ENCODE results near the gene SPOCK3.
"Not testable (repeated sequence)": the region's sequence is repeated elsewhere in the genome, so short reads cannot be mapped to it uniquely, and the experiment has no call there.

SPOCK3 gene

DNA sequence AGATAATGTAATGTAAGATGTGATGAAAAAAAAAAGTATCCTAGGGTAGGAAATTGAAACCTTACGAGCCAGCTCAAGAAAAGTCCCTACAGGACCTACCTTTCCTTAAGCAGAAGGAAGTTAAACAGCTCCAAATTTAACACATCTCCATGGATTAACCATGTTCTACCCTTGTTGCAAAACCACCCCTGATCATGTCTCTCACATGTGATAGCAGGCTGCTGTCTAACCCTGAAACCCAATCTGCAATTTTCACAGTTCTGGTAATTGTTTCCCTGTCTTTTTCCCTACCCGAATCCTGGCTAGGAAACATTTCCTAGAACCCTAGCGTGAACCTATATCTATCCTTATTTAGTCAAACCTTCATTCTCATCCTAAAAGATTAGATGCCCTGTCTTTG, 198.9 kb downstream of the SPOCK3 start:
- no peak for DNase-seq (ENCODE audit: low read depth)

DNA sequence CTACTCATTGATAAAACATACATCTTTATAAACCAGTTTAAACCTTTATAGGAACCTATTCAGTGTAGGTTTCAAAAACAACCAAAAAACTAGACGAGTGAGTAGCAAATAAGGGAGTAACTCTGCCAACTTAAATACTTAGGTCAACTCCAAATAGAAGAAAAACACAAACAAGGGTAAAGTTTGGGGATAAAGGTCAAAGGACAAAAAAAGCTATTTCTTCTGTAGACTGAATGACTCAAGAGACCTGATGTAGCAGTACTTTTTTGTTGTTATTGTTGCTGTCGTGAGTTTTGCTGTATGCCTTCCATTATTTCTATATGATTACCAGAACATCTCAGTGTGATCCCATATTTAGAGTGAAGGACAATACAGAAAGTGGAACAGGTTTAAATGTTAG, 199.3 kb downstream of the SPOCK3 start:
- no peak for DNase-seq (ENCODE audit: low read depth)

DNA sequence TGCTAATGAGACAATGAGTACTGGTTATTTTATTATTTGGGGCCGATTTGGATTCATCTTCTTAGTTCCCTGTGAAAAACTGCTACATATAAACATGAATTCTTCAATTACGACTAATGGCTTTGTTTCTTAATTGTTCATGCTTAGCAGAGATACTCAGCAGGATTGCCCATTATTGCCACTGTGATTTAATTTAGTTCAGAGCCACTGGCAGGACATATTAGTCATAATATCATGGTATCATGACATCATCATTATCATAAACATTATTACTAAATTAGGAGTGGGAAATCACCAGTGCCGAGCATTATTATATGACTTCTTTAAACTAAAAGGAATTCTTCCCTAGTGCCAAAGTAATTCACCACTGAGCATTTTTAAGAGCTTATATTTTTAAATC, 201.4 kb downstream of the SPOCK3 start:
- no peak for DNase-seq (ENCODE audit: low read depth)

- no peak for DNase-seq (ENCODE audit: low read depth)
Observed at GRCh38 chr4:167031534-167032156, 202.6 kb downstream of the SPOCK3 start.

GRCh38 chr4:167028976-167029375, 205.3 kb downstream of the SPOCK3 start:
- DNase-seq (ENCODE audit: low read depth), result no peak

DNA sequence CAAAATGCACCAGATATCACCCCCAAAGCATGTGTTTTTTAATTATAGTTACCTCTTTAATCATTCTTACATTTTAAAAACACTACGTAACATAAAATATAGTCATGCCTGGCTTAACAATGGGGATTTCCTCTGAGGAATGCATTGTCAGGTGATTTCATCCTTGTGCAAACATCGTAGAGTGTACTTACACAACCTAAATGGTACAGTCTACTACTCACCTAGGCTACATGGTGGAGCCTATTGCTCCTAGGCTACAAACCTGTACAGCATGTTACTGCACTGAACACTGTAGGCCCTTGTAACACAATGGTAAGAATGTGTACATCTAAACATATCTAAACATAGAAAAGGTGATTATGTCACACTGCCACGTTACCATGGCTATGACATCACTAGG, 208.6 kb downstream of the SPOCK3 start:
- no peak for DNase-seq (ENCODE audit: low read depth)

GRCh38 chr4:167023364-167023925, 210.8 kb downstream of the SPOCK3 start:
- no peak for DNase-seq (ENCODE audit: low read depth)

DNA sequence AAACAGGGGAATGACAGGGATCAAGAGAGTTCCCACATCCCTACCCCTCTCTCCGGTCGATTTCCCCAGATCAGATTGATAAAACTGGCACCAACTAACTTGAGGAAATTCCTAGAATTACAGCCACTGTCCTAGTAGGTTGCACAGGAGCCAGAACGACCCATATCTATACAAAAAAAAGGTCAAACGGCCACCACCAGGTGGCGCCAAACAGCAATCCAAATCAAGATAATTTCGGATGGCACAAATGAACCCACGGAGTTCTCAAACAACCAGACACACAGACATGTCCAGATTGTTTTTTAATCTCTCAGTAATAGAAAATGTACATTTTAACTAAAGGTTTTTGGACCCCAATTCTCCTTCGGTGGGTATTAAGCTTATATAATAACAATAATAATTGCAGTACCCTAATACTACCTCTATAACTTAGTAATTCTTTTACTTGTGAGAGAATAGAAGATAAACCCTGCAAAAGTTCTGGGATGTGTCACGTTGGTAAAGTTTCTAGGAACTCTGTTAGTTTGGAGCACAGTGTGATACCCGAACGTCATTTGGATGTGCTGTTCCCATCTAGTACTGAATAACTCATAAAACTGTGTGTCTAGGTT, 212.6 kb downstream of the SPOCK3 start:
- peak; percentile 33 for DNase-seq (ENCODE audit: low read depth)

DNA sequence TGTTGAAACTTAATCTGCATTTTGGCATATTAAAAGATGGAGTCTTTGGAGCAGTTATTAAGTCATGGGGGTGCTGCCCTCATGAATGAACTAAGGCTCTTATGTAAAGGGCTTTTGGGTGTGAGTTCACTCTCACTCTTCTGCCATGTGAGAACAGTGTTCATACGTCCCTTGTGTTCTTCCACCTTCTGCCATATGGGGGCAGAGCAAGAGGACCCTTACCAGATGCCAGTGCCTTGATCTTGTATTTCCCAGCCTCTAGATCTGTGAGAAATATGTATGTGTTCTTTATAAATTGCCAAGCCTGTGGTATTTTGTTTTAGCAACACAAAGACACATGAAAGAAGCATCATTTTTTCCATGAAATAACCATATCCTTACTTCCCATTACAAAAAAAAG, 213.9 kb downstream of the SPOCK3 start:
- no peak for DNase-seq (ENCODE audit: low read depth)

DNA sequence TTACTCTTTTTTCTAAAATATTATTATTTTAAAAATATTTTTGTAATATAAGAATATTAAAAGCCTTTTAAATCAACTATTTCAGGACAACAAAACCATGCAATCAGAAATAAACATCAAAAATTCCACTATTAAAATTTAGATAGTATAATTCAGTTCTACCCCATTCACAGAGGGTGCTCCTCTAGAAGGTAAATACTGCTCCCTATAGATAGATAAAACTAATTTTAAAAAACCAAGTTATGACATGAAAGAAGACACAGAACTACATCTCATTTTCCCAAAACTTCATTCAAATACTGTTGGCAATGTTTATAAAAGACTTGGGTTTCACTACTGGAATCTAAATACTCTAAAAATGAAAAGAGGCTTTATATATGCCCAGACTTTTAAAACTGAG, 219.3 kb downstream of the SPOCK3 start:
- DNase-seq (ENCODE audit: low read depth), result no peak

GRCh38 chr4:167003326-167003725, 231.0 kb downstream of the SPOCK3 start:
- no peak for DNase-seq (ENCODE audit: low read depth)

DNA sequence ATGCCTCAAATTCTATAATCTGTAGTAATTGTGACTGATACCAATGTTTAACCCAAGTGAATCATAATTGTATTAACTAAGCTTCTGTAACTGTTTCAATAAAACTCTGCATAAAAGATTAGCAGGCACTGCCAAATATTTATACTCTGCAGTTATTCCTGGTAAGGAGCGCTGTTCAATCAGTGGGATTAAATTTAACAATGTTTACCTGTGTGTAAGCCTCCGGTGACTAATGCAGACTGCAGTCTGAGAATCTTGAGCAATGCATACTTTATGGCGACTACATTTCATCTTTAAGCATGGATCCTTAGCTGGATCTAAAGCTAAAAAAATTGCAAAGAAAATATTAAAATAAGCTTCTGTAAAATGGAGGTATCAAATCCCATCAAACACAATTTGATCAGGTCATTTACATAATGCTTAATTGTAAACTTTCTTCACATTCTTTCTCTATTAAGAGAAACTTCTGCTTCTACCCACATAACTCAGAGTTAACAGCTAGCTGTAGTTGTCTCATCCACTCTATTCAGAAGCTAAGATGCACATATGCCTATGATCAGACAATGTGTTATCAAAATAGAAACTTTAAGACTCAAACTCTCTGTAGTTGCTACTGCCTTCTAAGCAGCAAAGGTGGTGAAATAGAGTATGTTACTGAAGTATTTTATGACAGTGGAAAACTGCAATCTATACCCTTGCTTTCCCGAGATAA, 234.0 kb downstream of the SPOCK3 start:
- no peak for DNase-seq (ENCODE audit: low read depth)

DNA sequence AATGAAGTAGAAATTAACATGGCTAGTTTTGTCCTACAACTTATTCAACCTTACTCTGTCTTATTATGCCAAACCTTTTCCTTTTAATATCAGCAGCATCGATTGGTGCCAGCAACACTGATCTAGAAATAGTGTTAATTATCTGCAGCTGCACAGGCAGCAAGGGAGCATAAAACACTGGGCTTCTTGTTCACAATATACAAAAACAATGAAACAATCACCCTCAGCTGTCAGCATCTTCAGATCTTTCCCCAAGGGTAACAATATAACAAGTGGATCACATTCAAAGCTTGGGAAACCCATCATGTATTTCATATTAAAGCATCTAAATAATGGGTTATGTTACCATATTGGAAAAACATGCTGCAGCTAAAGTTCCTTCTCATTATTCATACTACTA, 238.1 kb downstream of the SPOCK3 start:
- DNase-seq (ENCODE audit: low read depth), result no peak

- DNase-seq (ENCODE audit: low read depth), result no peak
Observed at GRCh38 chr4:166994686-166995085, 239.6 kb downstream of the SPOCK3 start.

- DNase-seq (ENCODE audit: low read depth), result no peak
Observed at GRCh38 chr4:166991006-166991561, 243.2 kb downstream of the SPOCK3 start.

DNA sequence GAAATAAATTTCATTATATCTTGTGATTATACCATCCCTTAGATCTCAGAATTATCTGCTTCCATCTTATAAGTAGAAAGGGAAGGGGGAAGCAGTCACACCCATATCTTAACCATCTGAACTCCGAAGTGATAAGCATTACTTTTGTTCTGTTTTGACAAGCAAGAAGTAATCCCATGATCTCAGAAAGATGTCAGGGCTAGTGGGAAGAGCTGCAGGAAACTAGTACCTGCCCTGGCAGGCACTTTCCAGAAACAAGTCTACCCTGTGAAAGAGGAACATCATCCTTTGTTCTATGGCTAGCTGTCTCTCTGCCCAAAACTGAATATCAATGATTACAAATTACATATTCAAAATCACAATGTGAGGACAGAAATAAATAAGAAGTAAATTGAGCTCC, 244.4 kb downstream of the SPOCK3 start:
- no peak for DNase-seq (ENCODE audit: low read depth)

- DNase-seq (ENCODE audit: low read depth), result no peak
Observed at GRCh38 chr4:166987026-166987425, 247.3 kb downstream of the SPOCK3 start.

- DNase-seq (ENCODE audit: low read depth), result no peak
Observed at GRCh38 chr4:166981847-166982246, 252.4 kb downstream of the SPOCK3 start.

DNA sequence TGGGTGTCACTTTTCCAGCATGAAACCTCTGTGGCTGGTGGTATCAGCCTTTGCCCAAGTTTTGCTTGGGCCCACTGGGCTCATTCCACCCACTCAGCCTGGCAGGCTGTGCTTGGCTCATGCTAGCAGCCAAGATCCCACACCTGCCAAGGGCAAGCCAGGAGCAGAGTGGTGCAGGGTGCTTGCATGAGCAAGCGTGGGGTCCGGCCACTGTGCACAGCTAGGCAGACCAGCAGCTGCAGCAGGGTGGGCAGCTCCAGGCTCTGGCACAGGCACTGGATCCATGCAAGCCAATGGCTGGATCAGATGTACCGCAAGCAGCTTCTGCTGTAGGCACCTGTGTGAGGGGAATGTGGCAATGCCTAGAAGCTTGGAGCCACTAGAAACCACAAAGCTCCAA, 253.9 kb downstream of the SPOCK3 start:
- no peak for DNase-seq (ENCODE audit: low read depth)

- DNase-seq (ENCODE audit: low read depth), result no peak
Observed at GRCh38 chr4:166977596-166977995, 256.7 kb downstream of the SPOCK3 start.

DNA sequence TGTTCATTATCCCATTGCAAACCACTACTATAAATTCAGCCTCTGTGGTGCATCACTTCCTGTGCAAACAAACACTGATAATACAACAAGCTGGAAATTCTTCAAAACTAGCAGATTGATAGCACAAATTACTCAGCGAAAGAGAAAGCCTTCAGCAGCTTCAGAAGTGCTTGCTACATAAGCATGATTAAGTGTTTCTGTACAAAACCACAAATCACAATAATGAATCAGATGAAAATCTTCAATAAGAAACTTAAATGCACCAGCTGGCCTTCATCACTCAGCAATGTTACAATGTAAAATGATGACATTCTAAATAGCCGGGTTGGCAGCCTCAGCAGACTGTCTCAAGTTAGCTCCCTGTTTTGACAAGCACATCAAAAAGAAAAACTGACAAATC, 262.2 kb downstream of the SPOCK3 start:
- DNase-seq (ENCODE audit: low read depth), result no peak

- not testable (repeated sequence) for DNase-seq (ENCODE audit: low read depth)
Observed at GRCh38 chr4:166968219-166968618, 266.1 kb downstream of the SPOCK3 start.

DNA sequence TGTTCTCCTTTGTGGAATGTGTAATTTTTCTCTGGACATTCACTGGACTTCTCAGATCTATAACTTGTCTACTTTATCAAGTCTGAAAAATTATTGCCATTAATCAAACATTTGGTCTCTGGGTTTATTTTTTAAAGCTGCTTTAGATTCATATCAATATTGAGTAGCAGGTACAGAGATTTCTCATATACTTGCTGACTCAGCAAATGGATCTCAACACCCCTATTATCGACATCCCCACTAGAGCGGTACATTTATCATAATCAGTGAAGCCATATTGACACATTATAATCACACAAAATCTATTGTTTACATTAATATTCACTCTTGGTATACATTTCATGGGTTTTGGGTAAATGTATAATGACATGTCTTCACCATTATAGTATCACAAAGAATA, 268.7 kb downstream of the SPOCK3 start:
- no peak for DNase-seq (ENCODE audit: low read depth)
